Stimulated activated CD8-positive, alpha-beta memory T cell treated with anti-CD3 and anti-CD28 coated beads, Interleukin-2, amount 100 ng/mL, for 48 hours (primary cell): Measurements from ENCODE around the gene USP13.
A peak's percentile ranks its signal among the peaks of the same experiment; 100 is the strongest.
"Not testable (repeated sequence)": the region's sequence is repeated elsewhere in the genome, so short reads cannot be mapped to it uniquely, and the experiment has no call there.

ENCODE experiments used
- DNase-seq, 2 donors: peaks; one replicate each; pipeline ENCODE4 v3.0.0-alpha.2; 2020; ENCODE audit warnings: low read depth in 2 of 2

The USP13 gene, protein sequence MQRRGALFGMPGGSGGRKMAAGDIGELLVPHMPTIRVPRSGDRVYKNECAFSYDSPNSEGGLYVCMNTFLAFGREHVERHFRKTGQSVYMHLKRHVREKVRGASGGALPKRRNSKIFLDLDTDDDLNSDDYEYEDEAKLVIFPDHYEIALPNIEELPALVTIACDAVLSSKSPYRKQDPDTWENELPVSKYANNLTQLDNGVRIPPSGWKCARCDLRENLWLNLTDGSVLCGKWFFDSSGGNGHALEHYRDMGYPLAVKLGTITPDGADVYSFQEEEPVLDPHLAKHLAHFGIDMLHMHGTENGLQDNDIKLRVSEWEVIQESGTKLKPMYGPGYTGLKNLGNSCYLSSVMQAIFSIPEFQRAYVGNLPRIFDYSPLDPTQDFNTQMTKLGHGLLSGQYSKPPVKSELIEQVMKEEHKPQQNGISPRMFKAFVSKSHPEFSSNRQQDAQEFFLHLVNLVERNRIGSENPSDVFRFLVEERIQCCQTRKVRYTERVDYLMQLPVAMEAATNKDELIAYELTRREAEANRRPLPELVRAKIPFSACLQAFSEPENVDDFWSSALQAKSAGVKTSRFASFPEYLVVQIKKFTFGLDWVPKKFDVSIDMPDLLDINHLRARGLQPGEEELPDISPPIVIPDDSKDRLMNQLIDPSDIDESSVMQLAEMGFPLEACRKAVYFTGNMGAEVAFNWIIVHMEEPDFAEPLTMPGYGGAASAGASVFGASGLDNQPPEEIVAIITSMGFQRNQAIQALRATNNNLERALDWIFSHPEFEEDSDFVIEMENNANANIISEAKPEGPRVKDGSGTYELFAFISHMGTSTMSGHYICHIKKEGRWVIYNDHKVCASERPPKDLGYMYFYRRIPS

DNA sequence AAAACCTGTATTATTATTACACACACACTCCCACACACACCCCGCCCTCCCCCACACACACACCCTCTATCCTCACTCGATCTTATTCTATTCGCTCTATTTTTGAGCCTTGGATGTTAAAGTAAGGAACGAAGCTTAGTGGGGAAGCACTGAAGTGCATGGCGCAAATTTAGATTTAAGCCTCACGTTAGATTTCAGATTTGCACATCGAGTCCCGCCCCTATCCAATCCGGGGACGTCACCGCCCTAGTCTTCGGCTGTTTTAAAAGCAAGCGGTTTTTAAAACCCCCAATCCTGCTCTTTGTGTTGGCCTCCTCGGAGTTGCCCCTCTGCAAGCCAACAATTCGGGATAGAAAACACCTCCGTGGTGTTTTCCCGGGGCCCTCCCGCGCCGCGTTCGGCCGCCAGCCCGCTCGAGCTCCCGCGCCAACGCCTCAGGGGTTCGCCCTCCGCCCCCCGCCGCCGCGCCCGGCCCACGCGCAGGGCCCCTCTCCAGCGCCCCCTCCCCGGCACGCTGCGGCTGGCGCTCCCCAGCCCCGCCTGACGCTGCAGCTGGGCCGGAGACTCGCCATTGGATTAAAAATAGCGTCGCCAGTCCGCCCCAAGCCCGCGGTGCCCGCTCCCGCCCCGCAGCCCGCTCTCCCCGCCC lies at the start of gene USP13:
TSS of gene USP13 (plus strand) at position 594 of the 649 bp plus-strand sequence. CDS start 186 bp downstream, outside the sequence.
- DNase-seq = peak; percentile 30 to 42

DNA sequence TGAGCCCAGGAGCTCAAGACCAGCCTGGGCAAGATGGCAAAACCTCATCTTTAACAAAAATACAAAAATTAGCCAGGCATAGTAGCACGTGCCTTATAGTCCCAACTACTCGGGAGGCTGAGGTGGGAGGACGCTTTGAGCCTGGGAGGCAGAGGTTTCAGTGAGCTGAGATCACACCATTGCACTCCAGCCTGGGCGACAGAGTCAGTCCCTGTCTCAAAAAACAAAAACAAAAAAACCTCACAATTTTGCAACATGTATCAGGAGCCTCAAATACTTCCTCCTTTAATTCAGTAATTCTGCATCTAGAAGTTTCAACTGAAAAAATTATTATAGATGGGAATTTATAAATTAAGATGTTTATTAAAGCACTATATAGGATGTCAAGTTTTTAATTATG lies 49.5 kb upstream of the USP13 start:
- DNase-seq = no peak

DNA sequence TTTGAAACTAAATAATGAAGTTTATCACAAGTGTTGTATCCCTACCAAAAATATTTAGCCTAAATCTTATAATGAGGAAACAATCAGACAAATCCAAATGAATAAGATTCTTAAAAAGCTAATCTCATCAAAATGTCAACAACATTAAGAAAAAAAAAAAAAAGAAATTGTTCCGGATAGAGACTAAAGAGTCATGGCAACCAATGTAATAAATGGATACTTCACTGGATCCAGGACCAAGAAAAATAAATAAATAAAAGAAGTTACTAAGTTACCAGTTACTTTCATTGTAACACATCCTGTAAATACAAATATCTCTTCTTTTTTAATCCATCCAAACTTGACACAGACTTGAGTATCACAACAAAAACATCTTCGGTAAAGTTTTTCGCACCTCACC lies 49.0 kb upstream of the USP13 start:
- no peak for DNase-seq

DNA sequence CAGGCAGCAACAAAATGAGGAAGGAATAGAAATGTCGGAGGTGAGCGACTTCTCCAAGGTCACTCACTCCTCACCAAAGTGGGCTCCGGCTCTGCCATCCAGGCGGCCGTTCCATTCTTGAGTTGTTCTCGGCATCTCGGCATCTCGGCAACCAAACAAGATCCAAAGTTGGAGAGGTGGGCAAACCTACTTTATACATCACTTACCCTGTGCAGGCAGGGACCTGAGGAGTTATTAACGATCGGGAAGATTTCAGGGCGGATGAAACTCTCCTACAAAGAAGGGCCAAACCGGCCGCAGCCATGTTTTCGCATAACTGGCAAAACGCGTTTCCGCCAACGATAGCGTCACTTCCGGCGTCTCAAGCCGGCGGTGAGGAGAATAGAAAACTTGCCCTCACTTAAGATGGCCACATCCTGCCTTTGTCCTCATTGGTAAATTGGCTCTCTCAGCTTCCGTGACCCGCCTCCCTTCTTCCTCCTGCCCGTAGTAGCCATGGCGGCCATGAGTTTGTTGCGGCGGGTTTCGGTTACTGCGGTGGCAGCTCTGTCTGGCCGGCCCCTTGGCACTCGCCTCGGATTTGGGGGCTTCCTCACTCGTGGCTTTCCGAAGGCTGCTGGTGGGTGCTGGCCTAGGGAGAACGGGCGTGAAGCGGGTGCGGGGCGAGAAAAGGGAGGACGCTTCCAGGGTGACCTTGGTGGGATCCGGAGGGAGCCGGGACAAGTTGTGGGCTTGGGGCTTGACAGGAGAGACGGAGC lies 48.3 kb upstream of the USP13 start, which contains the start of the genes MRPL47 and NDUFB5:
TSS of gene MRPL47 (minus strand) at position 318 of the 758 bp plus-strand sequence. CDS start at position 304, 14 bp downstream.
TSS of gene NDUFB5 (plus strand) at position 474 of the 758 bp plus-strand sequence. CDS start at position 496, 22 bp downstream.
- DNase-seq = peak; percentile 74 to 89

DNA sequence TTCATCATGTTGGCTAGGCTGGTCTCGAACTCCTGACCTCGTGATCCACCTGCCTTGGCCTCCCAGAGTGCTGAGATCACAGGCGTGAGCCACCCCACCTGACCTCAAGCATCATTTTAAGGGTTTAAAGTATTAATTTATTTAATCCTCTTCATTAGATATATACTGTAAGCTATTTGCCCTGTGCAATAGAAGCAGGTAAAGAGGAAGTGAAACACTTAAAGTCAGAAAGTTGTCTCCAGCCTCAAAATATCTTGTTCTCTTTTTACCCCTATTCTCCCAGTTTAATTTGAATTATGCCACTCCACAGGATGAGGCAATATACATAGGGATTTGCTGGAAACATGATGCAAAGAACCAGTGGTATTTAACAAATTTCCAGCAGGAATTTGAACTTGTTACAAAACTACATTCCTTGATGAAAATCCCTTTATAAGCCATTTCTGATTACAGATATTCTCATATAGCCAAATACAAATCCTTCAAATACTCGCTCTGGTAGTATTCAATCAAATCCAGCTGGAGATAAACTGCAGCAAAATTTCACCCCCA lies 46.2 kb upstream of the USP13 start:
- DNase-seq = no peak

DNA sequence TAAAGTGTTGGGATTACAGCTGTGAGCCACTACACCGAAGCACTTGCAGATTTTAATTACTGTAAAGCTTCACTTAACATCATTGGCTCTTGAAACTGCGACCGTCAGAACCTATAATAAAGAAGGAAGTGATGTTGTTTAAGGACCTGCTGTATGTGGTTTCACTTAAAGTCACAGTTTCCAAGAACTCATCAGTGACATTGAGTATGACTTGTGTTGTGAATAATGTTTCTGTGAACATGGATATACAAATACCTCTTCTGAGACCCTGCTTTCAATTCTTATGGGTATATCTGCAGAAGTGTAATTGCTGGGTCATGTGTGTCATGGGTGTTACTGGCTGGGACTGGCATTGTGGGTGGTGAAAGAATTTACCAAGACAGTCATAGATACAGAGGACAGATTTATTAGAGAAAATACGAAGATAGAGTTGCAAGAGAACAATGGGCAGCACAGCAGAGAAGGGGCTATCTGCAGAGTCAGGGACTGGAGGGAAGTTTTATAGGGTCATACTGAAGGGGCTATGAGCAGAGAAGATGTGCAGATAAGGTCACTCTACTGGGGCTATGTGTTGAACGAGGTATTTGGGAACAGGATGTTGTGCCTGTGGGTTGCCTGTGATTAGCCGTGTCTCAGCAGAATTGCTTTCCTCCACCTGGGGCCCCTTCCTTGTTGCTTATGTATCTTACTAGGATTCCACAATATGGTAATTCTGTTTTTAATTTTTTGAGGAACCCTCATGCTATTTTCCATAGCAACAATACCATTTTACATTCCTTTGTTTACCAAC lies 43.7 kb upstream of the USP13 start:
- no peak for DNase-seq

DNA sequence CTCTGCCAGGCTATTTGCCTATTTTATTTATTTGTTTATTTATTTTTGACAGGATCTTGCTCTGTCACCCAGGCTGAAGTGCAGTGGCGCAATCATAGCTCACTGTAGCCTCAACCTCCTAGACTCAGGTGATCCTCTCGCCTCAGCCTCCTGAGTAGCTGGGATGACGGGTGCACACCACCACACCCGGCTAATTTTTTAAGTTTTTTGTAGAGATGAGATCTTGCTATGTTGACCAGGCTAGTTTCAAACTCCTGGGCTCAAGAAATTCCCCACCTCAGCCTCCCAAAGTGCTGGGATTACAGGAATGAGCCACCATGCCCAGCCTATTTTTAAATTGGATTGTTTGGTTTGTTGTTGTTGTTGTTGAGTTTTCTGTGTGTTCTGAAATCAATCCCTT lies 42.8 kb upstream of the USP13 start:
- no peak for DNase-seq

DNA sequence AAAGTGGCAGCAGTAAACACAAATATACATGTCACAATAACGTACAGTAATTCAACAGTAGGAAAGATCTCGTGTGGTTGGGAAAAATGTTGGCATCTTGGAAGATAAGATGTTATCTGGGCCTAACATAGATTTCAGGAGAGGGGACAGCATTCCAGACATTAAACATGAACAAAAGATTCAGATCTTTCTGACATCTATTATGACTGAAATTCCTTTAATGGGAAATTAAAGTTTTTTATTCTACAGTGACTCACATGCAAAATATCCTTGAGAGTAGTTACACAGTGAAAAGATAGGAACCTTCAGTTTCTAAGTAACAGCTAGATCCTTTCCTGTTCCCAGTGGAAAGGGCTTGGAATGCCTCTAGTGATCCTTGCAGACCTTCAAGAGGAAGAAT lies 39.0 kb upstream of the USP13 start:
- DNase-seq = no peak

DNA sequence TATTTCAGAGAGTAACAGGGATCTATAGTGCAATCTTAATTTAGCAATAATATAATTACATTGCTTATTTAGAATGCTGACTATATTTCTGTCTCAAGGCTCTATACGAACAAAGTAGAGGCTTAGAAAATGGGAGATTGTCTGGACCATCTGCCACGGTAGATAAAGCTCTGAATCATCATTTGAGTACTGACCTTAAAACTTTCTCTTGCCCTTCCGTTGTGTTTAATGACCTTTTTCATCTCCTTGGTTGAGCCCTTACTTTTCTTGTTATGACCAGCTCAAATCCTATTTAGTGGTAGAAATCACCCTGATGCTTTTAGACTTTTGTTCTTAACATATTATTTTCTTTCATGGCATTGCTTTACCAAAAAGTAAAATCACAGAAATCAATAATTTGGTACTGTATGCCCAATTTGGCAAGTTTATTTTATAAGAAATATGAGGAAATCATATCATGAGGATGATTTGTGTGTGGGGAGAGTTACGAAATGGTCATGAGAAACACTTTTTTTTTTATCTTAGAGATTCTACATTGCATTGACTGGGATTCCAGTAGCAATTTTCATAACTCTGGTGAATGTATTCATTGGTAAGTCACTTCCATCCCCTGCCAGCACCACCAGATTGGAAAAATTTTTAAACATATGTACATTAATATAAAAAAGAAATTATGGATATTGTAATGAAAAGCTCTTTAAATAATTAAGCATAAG lies 37.2 kb upstream of the USP13 start:
- DNase-seq = no peak

DNA sequence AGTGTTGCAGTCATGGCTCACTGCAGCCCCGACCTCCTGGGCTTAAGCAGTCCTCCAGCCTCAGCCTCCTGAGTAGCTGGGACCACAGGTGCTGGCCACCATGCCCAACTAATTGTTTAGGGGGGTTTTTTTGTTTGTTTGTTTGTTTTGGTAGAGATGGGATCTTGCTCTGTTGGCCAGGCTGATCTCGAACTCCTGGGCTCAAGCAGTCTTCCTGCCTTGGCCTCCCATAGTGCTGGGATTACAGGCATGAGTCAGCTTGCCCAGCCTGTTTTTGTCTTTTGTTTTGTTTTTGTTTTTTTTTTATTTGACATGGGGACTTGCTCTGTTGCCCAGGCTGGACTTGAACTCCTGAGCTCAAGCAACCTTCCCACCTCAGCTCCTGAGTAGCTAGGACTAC lies 30.8 kb upstream of the USP13 start:
- DNase-seq = no peak

DNA sequence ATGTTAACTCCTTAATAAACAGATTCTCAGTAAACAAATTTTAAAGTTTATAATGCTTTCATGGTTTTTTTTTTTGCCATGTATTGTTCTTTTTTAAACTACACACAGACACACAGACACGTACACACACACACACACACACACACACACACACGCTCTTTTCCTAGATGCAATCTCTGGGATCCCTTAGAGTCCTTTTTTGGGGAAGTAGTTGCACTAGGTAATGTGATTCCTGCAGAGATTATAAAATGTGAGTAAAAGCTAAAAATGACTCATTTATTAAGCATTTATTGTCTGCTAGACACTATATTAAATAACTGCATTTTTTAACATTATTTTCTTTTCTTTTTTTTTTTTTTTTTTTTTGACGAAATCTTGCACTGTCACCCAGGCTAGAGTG lies 28.4 kb upstream of the USP13 start:
- no peak for DNase-seq

DNA sequence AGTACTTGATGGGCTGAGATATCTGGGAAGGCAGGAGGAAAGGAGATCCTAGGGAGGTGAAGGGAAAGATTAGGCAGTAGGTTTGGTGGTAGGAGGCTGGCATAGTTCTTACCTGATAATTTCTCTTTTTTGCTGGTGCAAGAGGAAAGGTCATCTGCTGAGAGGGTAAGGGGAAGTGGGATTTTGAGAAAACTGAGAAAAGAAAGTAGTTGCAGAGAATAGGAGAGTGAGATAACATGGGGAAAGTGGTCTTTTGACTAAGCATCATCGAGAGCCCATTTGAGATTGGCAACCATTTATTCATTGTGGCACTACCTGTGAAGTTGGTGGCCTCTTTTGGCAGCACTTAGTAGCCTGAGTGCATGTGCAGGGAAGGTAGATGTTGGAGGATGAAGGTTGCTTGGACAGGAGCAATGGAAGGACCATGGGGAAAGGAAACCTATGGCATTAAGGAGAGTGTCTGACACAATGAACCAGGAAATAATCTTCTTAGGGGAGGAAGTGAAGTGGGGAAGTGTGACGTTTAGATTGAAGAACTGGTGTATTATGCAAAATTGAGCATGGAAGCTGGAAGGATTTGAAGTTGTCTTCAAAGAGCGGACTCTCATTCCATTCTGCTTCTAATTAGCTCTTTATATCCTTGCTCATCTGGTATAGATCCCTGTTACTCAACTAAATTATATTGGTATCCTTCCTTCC lies 21.9 kb upstream of the USP13 start:
- no peak for DNase-seq

DNA sequence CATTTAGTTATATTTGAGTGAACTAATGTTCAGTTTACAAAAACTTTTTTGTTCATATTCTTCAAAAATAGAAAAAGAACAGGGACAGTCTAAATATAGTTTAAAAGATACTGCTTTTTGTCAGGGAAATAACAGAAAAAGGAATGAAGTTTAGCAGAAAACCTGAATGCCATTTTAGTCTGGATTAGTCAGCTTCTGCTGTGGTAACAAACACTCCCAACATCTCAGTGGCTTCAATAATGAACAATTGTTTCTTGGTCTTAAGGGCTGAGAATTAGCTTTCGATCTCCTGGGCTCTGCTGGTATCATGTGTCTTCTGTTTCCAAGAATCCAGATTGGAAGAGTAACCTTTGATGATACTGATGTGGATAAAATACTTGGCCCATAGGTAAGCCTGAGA lies 12.4 kb upstream of the USP13 start:
- DNase-seq = no peak

DNA sequence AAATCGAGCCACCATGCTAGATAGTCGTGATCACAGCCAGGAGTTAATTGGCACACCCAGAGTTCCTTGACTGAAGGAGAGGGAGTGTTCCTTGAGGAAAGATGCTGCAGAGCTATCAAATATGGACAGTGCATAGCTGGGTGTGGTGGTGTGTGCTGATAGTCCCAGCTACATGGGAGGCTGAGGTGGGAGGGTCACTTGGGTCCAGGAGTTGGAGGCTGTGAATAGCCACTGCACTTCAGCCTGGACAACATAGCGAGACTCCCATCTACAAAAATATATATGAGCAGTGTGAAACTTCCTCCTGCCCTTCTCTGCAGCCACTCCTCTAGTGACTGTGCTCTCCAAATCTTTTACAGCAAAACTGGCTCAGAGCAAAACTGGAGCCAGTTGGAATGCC lies 10.0 kb upstream of the USP13 start:
- no peak for DNase-seq

DNA sequence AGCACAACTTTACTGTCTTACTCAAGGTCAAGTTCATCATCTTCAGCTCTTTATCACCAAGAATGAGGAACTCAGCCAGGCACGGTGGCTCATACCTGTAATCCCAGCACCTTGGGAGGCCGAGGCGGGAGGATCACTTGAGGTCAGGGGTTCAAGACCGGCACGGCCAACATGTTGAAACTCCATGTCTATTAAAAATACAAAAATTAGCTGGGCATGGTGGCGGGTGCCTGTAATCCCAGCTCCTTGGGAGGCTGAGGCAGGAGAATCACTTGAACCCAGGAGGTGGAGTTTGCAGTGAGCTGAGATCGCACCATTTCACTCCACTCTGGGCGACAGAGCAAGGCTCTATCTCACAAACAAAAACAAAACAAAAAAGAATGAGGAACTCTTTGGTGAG lies 9.0 kb upstream of the USP13 start:
- DNase-seq = not testable (repeated sequence)

DNA sequence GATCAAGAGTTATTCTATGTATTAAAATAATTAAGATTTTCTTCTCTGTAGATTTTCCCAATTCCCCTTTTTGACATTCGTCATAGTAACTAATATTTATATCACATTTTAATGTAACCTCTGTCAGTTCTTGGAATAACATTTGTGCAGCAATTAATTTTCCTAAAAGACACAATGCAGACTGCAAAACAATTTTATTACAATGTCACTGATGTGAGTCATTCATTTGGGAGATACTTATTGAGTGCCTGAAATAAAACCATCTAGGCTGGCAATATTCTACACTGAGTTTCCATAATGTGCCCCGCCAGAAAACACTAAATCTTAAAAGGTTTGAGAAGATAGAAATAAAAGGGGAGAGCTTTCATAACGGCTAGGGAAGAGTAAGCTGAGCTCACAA lies 6.7 kb upstream of the USP13 start:
- no peak for DNase-seq

DNA sequence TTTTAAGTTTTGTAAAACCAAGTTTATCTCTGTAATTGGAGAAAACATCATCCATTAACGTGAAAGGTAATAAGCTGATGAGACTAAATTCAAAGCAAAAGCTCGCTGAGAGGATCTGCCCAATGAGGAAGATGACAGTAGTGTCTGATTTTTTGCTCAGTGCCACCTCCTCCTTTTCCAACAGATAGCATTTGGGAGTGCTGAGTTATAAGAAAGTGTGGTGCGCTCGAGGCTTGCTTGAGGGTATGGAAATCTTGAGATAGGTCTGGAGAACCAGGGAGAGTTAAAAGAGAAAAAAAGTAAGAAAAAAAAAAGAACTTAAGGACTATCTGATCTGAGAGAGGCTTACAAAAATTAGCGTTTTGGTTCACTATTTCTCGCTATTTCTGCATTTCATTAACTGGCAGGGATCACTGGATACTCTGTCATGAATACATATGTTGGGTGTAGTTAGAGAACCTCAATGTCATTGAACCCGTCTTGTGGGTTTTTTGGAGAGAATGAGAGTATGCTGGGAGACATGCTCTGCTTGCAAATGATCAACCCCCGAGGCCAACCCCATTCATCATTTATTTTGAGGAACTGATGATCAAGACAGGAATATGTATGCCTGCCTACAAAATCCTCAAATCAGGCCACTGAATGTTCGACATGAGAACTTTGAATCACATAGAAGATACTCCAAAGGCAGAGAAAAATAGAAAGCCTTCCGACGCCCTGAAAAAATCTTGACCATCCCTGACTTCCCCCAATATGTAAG lies 973 bp upstream of the USP13 start:
- no peak for DNase-seq

DNA sequence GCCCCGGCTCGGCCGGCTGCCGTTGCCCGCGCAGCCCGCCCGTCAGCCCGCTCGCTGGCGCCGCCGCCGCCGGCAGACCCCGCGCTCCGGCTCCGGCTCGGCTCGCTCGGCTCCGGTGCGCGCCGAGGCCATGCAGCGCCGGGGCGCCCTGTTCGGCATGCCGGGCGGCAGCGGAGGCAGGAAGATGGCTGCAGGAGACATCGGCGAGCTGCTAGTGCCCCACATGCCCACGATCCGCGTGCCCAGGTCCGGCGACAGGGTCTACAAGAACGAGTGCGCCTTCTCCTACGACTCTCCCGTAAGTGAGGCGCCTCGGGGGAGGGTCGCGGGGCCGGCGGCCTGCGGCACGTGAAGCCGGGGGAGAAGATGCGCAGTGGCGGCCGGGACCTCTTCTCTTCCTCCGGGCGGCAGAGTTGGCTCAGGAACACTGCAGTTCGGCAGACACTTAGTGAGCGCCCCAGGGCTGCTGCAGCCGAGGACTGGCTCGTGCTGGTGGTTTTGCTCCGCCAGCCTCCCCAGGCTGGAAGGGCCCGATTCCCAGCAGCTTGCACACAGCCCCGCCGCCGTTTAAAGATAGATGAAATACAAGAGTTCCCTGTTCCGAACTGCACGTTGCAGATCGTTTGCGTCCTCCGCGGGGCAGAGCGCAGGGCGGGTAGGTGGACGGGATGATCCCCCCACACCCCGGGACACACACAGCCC lies 407 bp downstream of the USP13 start:
- peak; percentile 39 to 40 for DNase-seq
